Lower lobe of right lung (tissue), 2 donors: ENCODE data around the gene UST. TPM values are rescaled to one million over a fixed set of nuclear protein-coding genes. Genes with fewer than 3 reads are reported as not detected.
A peak's percentile ranks its signal among the peaks of the same experiment; 100 is the strongest.

Experiments used
- ATAC-seq, 2 donors: fragments of 200-7000 bp; cut with Tn5 transposase; one replicate each; pipeline ENCODE4 v1.9.1; 2020 to 2022; ENCODE audit warnings: mild to moderate bottlenecking in 2 of 2, moderate library complexity in 2 of 2
- DNase-seq: peaks from one replicate; pipeline ENCODE4 v3.0.0-alpha.2; 2020
- H3K27ac ChIP-seq: fragments of 200-600 bp; one replicate; pipeline ENCODE4 v1.8.0; 2022
- H3K27me3 ChIP-seq: fragments of 200-600 bp; one replicate; pipeline ENCODE4 v1.8.0; 2022; ENCODE audit warnings: low read depth
- H3K36me3 ChIP-seq: fragments of 200-600 bp; one replicate; pipeline ENCODE4 v1.8.0; 2022; ENCODE audit warnings: mild to moderate bottlenecking
- H3K4me1 ChIP-seq: fragments of 200-600 bp; one replicate; pipeline ENCODE4 v1.8.0; 2022
- H3K4me3 ChIP-seq: fragments of 200-600 bp; one replicate; pipeline ENCODE4 v1.8.0; 2022; ENCODE audit warnings: mild to moderate bottlenecking
- H3K9me3 ChIP-seq: fragments of 200-600 bp; one replicate; pipeline ENCODE4 v1.8.0; 2022
- intact Hi-C: fragments of 100-400 bp; cut with DNase I; formaldehyde crosslinking; loops from one replicate; pipeline ENCODE4 v1.11.0; 2022
- total RNA-seq: library from RNA; stranded (reverse); fragmentation: NEBNext Ultra II Directional; extraction: Animal tissue kit (Norgen Biotek cat#: 25700); gene quantifications from one replicate; pipeline ENCODE4 v1.2.1, GENCODE V29; 2021
- TF ChIP-seq, protein P1 (sequence below): fragments of 200-600 bp; IDR thresholded peaks from one replicate; pipeline ENCODE4 v1.8.0; 2022; ENCODE audit warnings: antibody characterized with exemption, mild to moderate bottlenecking
- donor health status: DM: no; HTN: yes; CAD: no; lungs with severe emphysema.

UST gene
- total RNA-seq, 1 donor from 2014 or later, result 11.8 TPM

DNA sequence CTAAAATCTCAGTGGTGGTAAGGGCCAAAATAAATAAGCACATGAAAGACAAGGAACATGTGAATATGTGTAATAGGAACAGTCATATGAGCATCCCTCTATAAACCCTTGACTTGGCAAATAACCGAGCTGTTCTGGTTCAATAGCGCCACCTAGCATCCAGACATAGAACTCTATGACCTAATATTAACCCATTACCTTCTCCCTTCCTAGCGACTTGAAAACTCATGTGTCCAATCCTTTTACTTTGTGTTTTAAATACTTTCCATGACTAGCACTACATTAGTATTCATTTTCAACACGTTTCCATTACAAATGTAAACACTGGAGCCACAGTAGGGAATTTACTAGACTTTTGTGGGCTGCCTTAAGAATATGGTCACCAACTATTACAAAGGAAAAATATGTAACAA lies 279.7 kb downstream of the UST start:
- Histone ChIP-seq H3K4me3 (no peak overlapping the region), H3K27me3 (no peaks in the 10 kb centered on the region), H3K27ac (no peak overlapping the region), H3K36me3 (peaks cover 15% of the 10 kb centered on the region), H3K4me1 (no peaks in the 10 kb centered on the region), H3K9me3 (no peaks in the 10 kb centered on the region)
- ATAC-seq, result peak in 1 of 2 donors; percentile 34
- TF ChIP-seq, protein P1, sequence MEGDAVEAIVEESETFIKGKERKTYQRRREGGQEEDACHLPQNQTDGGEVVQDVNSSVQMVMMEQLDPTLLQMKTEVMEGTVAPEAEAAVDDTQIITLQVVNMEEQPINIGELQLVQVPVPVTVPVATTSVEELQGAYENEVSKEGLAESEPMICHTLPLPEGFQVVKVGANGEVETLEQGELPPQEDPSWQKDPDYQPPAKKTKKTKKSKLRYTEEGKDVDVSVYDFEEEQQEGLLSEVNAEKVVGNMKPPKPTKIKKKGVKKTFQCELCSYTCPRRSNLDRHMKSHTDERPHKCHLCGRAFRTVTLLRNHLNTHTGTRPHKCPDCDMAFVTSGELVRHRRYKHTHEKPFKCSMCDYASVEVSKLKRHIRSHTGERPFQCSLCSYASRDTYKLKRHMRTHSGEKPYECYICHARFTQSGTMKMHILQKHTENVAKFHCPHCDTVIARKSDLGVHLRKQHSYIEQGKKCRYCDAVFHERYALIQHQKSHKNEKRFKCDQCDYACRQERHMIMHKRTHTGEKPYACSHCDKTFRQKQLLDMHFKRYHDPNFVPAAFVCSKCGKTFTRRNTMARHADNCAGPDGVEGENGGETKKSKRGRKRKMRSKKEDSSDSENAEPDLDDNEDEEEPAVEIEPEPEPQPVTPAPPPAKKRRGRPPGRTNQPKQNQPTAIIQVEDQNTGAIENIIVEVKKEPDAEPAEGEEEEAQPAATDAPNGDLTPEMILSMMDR, result peak; percentile 40
- intact Hi-C loops, result no loop called here
- DNase-seq, result no peak

DNA sequence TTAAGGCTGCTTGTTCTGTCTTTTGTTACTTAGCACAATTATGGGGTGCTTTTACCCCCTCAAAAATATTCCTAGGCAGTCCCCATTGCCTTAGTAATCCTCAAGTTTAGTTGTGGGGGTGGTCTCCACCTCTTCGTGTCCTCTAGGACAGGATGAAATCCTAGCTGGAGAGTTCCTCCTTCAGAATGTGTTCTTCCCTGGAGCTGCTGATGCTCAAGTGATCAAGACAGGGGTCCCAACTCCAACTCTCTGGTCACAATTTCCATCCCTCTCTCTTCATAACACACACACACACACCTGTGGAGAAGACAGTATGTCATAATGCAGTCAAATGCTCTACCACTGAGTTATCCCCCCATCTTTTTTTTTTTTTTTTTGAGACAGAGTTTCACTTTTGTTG lies 280.7 kb downstream of the UST start:
- ATAC-seq, result no peak
- intact Hi-C loops, result no loop called here
- no peaks in the 10 kb centered on the region for H3K9me3 ChIP-seq

DNA sequence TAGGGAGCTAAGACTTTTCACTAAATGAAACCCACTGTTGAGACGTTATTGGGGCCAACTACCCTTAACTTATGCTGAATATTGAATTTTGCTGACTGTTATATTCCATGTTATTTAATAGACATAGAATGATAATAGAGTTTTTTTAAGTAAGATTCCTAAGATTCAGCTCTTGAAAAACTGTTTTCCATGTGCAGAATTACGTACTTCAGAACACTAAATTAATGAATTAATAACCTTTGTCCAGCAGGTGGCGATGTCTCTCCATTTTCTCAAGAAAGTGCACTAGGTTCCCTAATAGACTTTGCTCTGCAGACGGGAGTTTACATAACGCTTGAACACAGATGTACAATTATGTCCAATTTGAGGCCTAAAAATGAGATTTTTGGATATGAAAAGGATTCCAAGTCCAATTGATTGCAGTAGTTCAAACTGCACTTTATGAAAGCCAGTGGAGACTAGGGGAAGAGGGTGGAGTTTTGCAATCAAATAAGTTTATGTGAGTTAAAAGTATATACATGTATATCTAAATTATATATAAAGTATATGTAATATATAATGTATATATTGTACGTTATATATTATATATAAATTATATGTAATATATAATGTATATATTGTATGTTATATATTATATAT lies 282.1 kb downstream of the UST start:
- no peaks in the 10 kb centered on the region for H3K9me3 ChIP-seq
- H3K36me3 ChIP-seq, result no peaks in the 10 kb centered on the region
- TF ChIP-seq, protein P1, result peak; percentile 70
- intact Hi-C loops, result no loop called here
- H3K27me3 ChIP-seq, result no peaks in the 10 kb centered on the region
- H3K4me1 ChIP-seq, result no peaks in the 10 kb centered on the region
- no peak overlapping the region for H3K4me3 ChIP-seq
- H3K27ac ChIP-seq, result no peak overlapping the region
- DNase-seq, result no peak
- ATAC-seq, result peak; percentile 75 to 80

More for the DNA sequence above, 280.7 kb downstream of the UST start:
- TF ChIP-seq, protein P1, result no peak
- Histone ChIP-seq H3K4me1 (no peaks in the 10 kb centered on the region), H3K4me3 (no peak overlapping the region), H3K27me3 (no peaks in the 10 kb centered on the region), H3K27ac (no peak overlapping the region), H3K36me3 (peaks cover 8% of the 10 kb centered on the region)
- no peak for DNase-seq

DNA sequence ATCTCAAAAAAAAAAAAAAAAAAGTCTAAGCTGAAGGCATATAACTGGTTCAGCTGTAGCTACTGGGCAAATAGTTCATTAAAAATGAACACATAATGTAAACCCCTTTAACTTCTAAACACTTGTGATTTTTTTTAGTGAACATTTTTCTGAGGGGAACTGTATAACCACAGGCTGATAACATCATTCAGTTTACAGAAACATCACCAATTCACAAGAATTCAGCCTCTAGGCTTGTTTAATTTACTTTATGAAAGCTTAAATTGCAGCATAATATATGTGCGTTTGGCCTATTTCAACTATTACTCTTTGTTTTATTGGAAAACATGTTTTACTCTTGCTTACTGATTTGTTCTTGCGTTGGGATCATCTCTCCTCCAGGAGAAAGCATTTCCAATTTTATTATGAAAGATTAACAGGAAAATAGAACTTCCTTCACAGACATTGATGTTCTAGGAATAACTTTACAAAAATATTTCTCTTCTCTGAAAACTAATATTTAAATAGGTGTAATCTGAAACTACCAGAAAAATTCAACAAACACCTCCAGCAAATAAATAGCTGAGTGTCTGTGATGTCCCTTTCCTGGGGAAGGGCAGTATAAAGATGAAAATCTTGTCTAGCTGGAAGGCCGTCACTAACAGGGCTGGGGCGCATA lies 284.5 kb downstream of the UST start:
- no peak overlapping the region for H3K27ac ChIP-seq
- no peak for ATAC-seq
- intact Hi-C loops, result no loop called here
- TF ChIP-seq, protein P1, result no peak
- H3K36me3 ChIP-seq, result no peaks in the 10 kb centered on the region
- no peaks in the 10 kb centered on the region for H3K27me3 ChIP-seq
- DNase-seq, result no peak
- H3K4me3 ChIP-seq, result no peak overlapping the region
- H3K4me1 ChIP-seq, result no peaks in the 10 kb centered on the region
- H3K9me3 ChIP-seq, result no peaks in the 10 kb centered on the region

DNA sequence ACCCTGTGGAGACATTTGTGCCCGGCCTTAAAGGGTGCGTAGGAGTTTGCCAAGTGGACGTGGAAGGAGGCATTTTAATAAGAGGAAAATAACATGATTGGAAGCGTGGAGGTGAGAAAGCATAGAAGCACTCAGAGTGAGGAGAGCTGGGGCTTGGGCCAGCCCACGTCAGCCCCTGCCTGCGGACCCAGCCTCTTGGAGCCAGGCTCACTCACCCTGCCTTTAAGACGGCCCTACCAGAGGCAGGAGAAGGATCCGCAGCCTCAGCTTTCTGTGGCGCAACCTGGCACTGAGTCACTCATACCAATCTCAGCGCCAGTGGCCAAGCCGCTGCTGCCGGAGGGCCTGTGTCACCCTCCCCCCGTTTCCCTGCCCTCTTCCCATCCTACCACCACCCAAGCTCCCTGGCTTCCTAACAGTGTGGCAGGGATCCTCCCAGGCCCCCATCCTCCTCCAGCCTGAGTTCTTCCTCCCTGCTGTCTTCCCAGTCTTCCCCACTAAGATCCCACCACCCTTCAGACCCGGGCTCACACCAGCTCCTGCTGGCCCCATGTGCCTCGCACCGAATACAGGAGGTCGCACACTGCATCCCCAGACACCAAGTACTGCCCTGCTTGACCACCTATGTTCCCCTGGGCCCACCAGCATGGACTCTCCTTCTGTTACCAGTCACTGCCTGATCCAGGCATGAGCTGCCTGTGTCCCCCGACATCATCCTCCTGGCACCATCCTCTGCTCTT lies 285.2 kb downstream of the UST start:
- H3K9me3 ChIP-seq, result no peaks in the 10 kb centered on the region
- H3K4me3 ChIP-seq, result no peak overlapping the region
- H3K4me1 ChIP-seq, result no peaks in the 10 kb centered on the region
- intact Hi-C loops, result no loop called here
- H3K36me3 ChIP-seq, result no peaks in the 10 kb centered on the region
- no peaks in the 10 kb centered on the region for H3K27me3 ChIP-seq
- ATAC-seq (peak; percentile 19 to 29), DNase-seq (no peak)
- TF ChIP-seq, protein P1, result no peak
- H3K27ac ChIP-seq, result no peak overlapping the region
